ENCODE data around the gene TGM1.
"Not testable (repeated sequence)": the region's sequence is repeated elsewhere in the genome, so short reads cannot be mapped to it uniquely, and the experiment has no call there.

TGM1 gene

GRCh38 chr14:24207625-24208024, 55.4 kb downstream of the TGM1 start:
- no peak for DNase-seq (ENCODE audit: low read depth in 2 of 3, low spot score in 2 of 3)

GRCh38 chr14:24207104-24207551, 55.8 kb downstream of the TGM1 start:
- DNase-seq (ENCODE audit: low read depth in 2 of 3, low spot score in 2 of 3): no peak

GRCh38 chr14:24206260-24207103, 56.5 kb downstream of the TGM1 start:
- no peak for DNase-seq (ENCODE audit: low read depth in 2 of 3, low spot score in 2 of 3)

- DNase-seq (ENCODE audit: low read depth in 2 of 3, low spot score in 2 of 3): no peak
Measured at GRCh38 chr14:24204163-24205146, 58.5 kb downstream of the TGM1 start.

GRCh38 chr14:24203249-24203886, 59.6 kb downstream of the TGM1 start:
- not testable (repeated sequence) for DNase-seq (ENCODE audit: low read depth in 2 of 3, low spot score in 2 of 3)

- not testable (repeated sequence) for DNase-seq (ENCODE audit: low read depth in 2 of 3, low spot score in 2 of 3)
Measured at GRCh38 chr14:24202538-24202937, 60.4 kb downstream of the TGM1 start.

Data from activated CD8-positive, alpha-beta memory T cell treated with anti-CD3 and anti-CD28 coated beads for 48 hours (primary cell).